C4-2B (cell line): ENCODE results near the gene MCCC2.

Experiments
- H3K27ac ChIP-seq: fragments of 450-650 bp; 2 replicates; pipeline ENCODE4 v1.5.1; 2017
- ZFX ChIP-seq: fragments of 450-650 bp; IDR thresholded peaks from 2 replicates; pipeline ENCODE4 v1.6.1; 2017
- TF ChIP-seq, protein P1 (sequence below): fragments of 450-650 bp; conservative IDR thresholded peaks from 2 replicates; pipeline ENCODE4 v1.5.1; 2017; ENCODE audit warnings: mild to moderate bottlenecking

The MCCC2 gene

DNA sequence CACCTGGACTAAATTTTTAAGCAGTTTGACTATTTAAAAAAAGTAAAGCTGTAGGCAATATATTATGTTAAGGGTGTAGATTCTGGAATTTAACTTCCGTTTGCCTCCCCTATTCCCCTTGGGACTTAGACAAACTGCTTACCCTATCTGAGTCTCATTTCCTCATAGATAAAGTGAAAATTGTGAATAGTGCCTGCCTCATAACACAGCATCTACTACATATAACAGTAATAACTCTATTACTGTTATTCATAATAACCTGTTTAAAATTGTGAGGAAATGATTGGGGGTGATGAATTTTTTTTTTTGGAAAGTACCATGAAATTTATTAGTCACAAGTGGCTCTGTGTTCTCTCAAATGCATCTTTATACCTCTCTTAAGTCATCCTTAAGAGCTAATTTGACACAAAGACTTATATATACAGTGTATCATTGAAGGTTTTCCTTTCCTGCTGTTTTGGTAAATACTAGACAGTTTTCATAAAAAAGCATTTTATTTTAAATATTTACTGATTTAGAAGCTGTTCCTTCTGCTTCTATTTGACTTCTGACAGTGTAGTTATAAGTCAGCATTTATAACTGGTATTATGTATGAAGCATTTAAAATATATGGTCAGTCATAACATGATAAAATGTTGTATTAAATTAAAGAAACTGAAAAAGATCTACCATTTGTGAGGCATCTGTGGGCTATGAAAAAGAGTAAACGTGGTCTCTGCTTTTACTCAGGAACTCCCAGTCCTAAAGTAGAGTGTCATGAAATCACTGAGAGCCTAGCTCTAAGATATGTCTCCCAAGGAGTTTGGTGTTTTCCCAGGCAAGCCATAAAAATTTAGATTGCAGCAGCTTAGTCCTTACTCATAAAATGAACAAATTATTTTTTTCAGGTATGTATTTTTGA is 46.4 kb downstream of the MCCC2 start:
- H3K27ac ChIP-seq, result no peak overlapping the region
- TF ChIP-seq, protein P1, sequence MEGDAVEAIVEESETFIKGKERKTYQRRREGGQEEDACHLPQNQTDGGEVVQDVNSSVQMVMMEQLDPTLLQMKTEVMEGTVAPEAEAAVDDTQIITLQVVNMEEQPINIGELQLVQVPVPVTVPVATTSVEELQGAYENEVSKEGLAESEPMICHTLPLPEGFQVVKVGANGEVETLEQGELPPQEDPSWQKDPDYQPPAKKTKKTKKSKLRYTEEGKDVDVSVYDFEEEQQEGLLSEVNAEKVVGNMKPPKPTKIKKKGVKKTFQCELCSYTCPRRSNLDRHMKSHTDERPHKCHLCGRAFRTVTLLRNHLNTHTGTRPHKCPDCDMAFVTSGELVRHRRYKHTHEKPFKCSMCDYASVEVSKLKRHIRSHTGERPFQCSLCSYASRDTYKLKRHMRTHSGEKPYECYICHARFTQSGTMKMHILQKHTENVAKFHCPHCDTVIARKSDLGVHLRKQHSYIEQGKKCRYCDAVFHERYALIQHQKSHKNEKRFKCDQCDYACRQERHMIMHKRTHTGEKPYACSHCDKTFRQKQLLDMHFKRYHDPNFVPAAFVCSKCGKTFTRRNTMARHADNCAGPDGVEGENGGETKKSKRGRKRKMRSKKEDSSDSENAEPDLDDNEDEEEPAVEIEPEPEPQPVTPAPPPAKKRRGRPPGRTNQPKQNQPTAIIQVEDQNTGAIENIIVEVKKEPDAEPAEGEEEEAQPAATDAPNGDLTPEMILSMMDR, result no peak
- TF ChIP-seq ZFX, result no peak

DNA sequence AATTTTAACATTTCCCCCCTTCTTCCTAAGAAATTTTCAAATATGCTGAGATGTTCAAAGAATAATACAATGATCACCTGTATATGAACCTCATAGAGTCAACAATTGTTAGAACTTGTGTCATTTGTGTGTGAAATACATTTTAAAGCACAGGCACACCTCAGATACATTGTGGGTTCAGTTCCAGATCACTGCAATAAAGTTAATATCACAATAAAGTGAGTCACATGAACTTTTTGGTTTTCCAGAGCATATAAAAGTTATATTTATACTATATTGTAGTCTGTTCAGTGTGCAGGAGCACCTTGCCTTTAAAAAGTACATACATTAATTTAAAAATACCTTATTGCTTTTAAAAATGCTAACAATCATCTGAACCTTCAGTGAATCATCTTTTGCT is 50.0 kb downstream of the MCCC2 start:
- TF ChIP-seq ZFX, result no peak
- TF ChIP-seq, protein P1, result no peak
- H3K27ac ChIP-seq, result no peak overlapping the region

DNA sequence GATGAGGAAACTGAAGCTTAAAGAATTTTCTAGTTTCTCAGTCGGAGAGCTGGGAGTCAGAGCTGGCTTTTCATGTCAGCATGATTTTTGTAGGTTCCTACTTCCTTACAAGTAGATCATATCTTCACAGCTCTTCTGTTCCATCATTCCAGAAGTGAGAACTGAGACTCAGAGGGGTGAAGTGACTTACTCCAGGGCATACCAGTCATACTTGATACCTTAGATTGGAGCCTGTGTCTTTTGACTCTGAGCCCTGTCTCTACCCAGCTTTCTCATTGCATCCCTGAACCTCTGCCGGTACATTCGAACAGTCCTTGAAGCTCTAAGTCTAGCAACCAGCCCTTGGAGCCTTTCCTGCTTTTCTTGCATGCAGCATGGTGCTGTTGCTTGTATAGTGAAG is 53.3 kb downstream of the MCCC2 start:
- no peak overlapping the region for H3K27ac ChIP-seq
- TF ChIP-seq ZFX, result no peak
- TF ChIP-seq, protein P1, result no peak

DNA sequence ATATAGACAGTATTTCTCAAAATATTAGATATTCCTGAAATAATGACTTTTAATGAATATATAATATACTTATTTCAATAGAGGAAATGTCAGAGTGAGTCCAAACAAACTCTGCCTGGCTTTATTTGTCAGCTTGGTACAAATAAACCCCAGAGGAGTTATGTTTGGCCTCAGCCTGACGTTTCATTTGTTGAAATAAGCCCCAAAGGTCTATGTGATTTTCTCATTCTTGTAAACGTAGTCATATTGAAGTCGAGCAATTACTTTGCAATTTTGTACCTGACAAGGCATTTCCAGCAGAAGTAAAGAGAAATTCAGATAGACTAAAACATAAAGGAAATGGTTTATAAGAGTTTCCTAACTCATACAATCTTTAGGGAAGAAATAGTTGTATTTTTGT is 57.9 kb downstream of the MCCC2 start:
- H3K27ac ChIP-seq, result no peak overlapping the region
- no peak for TF ChIP-seq ZFX
- TF ChIP-seq, protein P1, result no peak

DNA sequence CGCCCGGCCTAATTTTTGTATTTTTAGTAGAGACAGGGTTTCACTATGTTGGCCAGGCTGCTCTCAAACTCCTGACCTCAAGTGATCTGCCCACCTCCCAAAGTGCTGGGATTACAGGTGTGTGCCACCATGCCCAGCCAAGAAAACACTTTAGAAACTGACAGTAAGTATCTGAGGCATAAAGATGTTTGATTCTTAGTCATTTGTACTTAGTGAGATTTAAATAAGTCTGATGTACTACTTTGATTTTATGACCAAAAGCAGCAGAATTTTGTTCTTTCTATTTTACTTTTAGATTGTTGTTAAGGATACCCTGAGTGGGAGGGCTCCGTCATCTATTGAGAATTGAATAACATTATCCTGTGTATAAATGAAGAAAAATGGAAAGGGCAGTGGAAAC is 63.8 kb downstream of the MCCC2 start:
- H3K27ac ChIP-seq, result peak overlapping the region; percentile 78

DNA sequence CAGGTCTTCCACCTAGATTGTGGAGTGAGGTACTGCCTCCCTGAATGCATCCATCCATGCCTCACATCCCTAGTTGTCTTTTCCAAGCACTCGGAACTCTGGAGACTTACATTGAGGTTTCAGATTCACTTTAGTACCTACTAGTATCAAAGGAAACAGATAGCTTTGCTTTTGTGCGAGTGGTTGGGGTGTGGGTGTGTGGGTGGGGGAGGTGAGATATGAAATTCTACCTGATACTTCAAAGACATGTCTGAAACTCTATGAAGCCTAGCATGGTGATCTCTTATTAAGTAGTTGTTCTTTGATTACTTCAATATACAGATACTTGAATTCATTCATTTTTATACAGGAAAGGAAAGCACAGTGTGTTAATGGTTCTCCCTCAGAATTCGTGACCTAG is 64.4 kb downstream of the MCCC2 start:
- TF ChIP-seq, protein P1, result no peak
- TF ChIP-seq ZFX, result no peak
- peak overlapping the region; percentile 78; the same call in 1 of the 2 replicates for H3K27ac ChIP-seq

DNA sequence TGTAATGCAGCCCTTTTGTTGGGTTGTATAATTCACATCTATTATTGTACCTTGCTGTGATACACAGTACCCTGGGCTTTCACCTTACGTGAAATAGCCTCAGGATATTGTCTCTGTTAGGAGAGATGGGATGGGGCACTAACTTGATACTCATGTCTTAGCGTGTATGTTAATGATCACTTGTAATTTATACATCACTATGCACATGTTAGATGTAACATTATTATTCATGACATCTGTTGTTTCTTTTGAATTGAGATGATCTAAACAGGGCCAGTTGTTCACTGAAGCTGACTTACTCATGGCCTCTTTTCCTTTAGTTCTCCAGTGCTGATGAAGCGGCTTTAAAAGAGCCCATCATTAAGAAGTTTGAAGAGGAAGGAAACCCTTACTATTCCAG is 65.2 kb downstream of the MCCC2 start:
- TF ChIP-seq, protein P1, result no peak
- no peak for TF ChIP-seq ZFX
- H3K27ac ChIP-seq, result peak overlapping the region; percentile 96
